Endothelial cell (in vitro differentiated cells): ENCODE results near the gene NFIC. TPM values are rescaled to one million over a fixed set of nuclear protein-coding genes. Genes with fewer than 3 reads are reported as not detected.

ENCODE experiments used
- DNase-seq: peaks from one replicate; pipeline ENCODE4 v3.0.0; 2021; ENCODE audit warnings: low spot score
- H3K27ac Mint-ChIP-seq: one replicate; pipeline ENCODE4 v1.8.0; 2021; ENCODE audit warnings: mixed read lengths, inconsistent platforms; ENCODE audit not compliant: unreplicated experiment
- H3K27me3 Mint-ChIP-seq: one replicate; pipeline ENCODE4 v1.8.0; 2021; ENCODE audit warnings: mild to moderate bottlenecking, moderate library complexity, mixed read lengths, inconsistent platforms; ENCODE audit not compliant: unreplicated experiment
- H3K36me3 Mint-ChIP-seq: one replicate; pipeline ENCODE4 v1.8.0; 2021; ENCODE audit warnings: mild to moderate bottlenecking, low read depth, mixed read lengths, inconsistent platforms; ENCODE audit not compliant: unreplicated experiment
- H3K4me1 Mint-ChIP-seq: one replicate; pipeline ENCODE4 v1.8.0; 2021; ENCODE audit warnings: mild to moderate bottlenecking, mixed read lengths, inconsistent platforms; ENCODE audit not compliant: unreplicated experiment
- H3K4me3 Mint-ChIP-seq: one replicate; pipeline ENCODE4 v1.8.0; 2021; ENCODE audit warnings: mild to moderate bottlenecking, mixed read lengths, inconsistent platforms; ENCODE audit not compliant: unreplicated experiment
- H3K9me3 Mint-ChIP-seq: one replicate; pipeline ENCODE4 v1.8.0; 2021; ENCODE audit warnings: mixed read lengths, inconsistent platforms; ENCODE audit not compliant: unreplicated experiment
- total RNA-seq: library from RNA; stranded (reverse); fragmentation: NEBNext Ultra II Directional; extraction: Animal tissue kit (Norgen Biotek cat#: 25700); gene quantifications from one replicate; pipeline ENCODE4 v1.2.1, GENCODE V29; 2021; ENCODE audit not compliant: unreplicated experiment
- TF ChIP-seq, protein P1 (sequence below): fragments of 200-600 bp; sonication (generic); IDR thresholded peaks from one replicate; pipeline ENCODE4 v1.5.0; 2021; ENCODE audit warnings: antibody characterized with exemption; ENCODE audit not compliant: unreplicated experiment

NFIC gene
- total RNA-seq, 1 donor from 2014 or later = 4.9 TPM

DNA sequence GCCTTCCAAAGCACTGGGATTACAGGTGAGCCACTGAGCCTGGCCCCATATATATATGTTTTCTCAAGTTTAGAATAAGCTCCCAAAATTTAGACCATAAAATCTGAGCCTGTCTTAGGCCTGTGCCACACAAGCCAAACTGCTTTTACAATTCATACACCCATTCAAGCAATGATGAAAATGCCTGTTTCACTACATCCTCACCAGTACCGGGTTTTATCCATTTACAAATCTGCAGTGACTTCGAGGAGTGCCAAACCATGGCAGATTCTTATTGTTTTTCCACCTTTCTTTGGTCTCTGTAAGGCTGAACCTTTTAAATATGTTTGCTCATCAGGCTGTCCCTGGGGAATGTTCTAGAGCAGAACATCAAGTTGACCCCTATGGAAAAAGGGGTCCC lies 9.6 kb upstream of the NFIC start:
- Mint-ChIP-seq H3K36me3 (peaks cover 4% of the 10 kb centered on the region), H3K9me3 (peaks cover 4% of the 10 kb centered on the region), H3K4me1 (no peaks in the 10 kb centered on the region), H3K27me3 (peaks cover 21% of the 10 kb centered on the region), H3K4me3 (no peak overlapping the region), H3K27ac (no peak overlapping the region)
- no peak for DNase-seq
- TF ChIP-seq, protein P1, sequence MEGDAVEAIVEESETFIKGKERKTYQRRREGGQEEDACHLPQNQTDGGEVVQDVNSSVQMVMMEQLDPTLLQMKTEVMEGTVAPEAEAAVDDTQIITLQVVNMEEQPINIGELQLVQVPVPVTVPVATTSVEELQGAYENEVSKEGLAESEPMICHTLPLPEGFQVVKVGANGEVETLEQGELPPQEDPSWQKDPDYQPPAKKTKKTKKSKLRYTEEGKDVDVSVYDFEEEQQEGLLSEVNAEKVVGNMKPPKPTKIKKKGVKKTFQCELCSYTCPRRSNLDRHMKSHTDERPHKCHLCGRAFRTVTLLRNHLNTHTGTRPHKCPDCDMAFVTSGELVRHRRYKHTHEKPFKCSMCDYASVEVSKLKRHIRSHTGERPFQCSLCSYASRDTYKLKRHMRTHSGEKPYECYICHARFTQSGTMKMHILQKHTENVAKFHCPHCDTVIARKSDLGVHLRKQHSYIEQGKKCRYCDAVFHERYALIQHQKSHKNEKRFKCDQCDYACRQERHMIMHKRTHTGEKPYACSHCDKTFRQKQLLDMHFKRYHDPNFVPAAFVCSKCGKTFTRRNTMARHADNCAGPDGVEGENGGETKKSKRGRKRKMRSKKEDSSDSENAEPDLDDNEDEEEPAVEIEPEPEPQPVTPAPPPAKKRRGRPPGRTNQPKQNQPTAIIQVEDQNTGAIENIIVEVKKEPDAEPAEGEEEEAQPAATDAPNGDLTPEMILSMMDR = no peak

DNA sequence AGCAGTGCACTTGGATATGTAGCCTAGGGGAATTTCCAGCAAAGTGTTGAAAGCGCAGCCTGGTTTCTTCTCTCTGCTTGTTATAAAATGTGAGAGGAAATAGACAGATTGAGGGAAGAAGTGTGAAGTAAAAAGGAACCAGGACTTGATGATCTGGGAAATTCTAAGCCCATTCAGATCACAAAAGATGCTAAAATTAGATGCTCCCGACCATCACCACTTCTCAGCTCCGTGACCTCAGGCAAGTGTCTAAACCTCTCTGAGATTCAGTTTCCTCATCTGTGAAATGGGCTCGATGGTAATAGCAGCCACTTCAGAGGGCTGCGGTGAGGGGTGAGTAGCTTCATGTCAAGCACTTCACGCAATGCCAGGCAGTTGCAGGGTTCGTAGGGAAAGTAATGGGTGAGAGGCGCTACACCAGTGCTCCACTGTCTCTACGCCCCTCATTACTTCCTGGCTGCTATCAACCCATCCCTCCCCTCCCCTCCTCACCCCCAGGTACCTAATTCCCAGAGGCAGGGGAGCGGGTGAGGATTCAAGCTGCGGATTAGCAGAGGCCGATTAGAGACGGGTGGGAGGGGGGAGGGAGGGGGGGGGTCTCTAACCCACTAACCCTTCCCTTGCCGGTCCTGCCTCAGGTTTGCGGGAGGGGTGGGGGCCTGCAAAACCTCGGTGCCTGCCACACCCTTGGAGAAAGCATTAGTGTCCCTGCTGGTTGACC lies 9.0 kb upstream of the NFIC start:
- no peak for DNase-seq
- Mint-ChIP-seq H3K36me3 (peaks cover 4% of the 10 kb centered on the region), H3K27ac (no peak overlapping the region), H3K9me3 (peaks cover 4% of the 10 kb centered on the region), H3K4me3 (peak overlapping the region; percentile 84), H3K27me3 (peaks cover 27% of the 10 kb centered on the region), H3K4me1 (no peaks in the 10 kb centered on the region)
- TF ChIP-seq, protein P1 = no peak

DNA sequence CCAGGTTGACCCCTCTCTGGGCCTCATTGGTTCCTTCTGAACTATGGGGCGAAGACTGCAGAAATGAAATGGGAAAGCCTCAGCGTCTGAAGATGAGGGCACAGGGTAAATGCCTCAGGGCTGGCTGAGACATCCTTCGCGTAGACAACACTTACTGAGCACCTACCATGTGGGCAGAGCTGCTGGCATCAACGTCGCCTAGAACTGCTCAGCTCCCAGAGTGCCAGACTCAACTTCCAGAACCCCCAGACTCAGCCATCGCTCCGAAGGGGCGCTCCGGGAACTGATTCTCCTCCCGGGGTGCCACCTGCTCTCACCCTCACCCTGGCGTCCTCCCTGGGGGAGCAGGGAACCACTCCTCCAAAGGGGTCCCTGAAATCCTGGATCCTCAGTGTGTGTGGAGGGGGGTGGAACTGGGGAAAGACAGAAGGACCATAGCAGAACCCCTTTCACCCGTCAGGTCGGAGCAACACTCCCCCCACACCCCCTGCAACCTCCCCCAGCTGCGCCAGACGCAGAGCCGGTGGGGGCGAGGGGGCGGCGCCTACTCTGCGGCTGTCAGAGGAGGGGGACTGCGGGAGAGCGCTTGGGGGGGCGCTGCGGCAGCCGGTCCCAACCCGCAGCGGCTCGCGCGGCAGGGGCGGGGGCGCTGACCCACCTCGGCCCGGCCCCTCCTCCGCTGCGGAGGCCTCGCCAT lies 8.2 kb upstream of the NFIC start:
- H3K27ac Mint-ChIP-seq = no peak overlapping the region
- TF ChIP-seq, protein P1 = no peak
- H3K4me1 Mint-ChIP-seq = no peaks in the 10 kb centered on the region
- H3K36me3 Mint-ChIP-seq = peaks cover 4% of the 10 kb centered on the region
- peaks cover 32% of the 10 kb centered on the region for H3K27me3 Mint-ChIP-seq
- H3K4me3 Mint-ChIP-seq = peak overlapping the region; percentile 84
- no peak for DNase-seq
- peaks cover 4% of the 10 kb centered on the region for H3K9me3 Mint-ChIP-seq

DNA sequence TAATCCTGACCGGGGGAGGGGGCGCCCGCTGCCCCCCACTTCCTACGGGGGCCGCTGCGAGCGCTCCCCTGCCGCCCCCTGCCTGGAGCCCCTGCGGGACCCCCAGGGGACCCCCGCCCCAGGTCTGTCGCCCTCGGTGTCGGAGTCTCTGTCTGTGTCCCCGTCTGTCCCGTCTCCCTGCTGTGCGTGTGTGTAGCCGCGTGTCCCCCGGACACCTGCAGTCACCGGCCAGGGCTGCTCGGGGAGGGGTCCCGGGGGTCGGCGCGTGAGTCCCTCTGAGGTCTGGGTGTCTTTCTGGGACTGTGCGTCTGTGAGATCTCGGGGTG lies 7.7 kb upstream of the NFIC start:
- Mint-ChIP-seq H3K4me1 (no peaks in the 10 kb centered on the region), H3K4me3 (no peak overlapping the region), H3K27me3 (peaks cover 35% of the 10 kb centered on the region), H3K36me3 (peaks cover 4% of the 10 kb centered on the region), H3K27ac (no peak overlapping the region), H3K9me3 (peaks cover 4% of the 10 kb centered on the region)
- no peak for DNase-seq
- TF ChIP-seq, protein P1 = no peak
